Suprapubic skin (tissue), 3 donors: ENCODE data around the gene HOXD3.

Experiments used
- POLR2A ChIP-seq, 2 donors: fragments of 450-650 bp; IDR thresholded peaks; one replicate each; pipeline ENCODE4 v1.6.1; 2017; ENCODE audit warnings: antibody characterized with exemption in 2 of 2, mild to moderate bottlenecking in 2 of 2, moderate library complexity in 2 of 2
- TF ChIP-seq, protein P1 (sequence below), 2 donors: fragments of 200-600 bp in 1 of 2; fragments of 450-650 bp in 1 of 2; sonication (generic) in 1 of 2; IDR thresholded peaks; one replicate each; pipeline ENCODE4 v1.5.1; 2016 to 2019; ENCODE audit warnings: antibody characterized with exemption in 2 of 2, mild to moderate bottlenecking in 1 of 2, moderate library complexity in 1 of 2

DNA sequence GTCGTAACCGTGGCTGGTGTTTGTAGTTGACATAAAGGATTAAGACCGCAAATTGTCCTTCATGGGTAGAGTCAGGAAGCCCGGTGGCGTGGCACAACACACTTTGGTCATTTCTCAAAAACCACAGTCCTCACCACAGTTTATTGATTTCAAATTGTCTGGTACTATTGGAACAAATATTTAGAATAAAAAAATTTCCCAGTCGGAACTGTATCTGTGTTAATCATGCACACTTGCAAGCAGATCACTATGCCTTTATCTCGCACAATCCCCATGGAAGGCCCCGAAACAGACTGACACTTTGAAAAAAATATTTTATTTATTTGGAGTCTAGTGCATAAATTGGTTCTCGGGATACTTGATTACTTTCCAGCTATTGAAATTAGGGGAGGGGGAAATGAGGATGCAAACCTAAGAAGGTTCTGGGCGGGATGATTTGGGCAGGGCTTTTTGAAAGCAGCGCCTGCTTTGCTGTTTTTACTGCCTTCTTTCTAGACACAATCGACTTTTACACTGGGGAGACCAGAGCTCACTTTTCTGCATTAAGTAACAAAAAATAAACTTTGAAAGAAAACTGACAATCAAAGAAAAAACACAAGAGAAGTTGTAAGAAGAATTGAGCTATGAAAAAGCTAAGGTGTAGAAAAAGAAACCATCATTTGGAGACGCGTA lies 15.9 kb downstream of the HOXD3 start:
- TF ChIP-seq, protein P1, sequence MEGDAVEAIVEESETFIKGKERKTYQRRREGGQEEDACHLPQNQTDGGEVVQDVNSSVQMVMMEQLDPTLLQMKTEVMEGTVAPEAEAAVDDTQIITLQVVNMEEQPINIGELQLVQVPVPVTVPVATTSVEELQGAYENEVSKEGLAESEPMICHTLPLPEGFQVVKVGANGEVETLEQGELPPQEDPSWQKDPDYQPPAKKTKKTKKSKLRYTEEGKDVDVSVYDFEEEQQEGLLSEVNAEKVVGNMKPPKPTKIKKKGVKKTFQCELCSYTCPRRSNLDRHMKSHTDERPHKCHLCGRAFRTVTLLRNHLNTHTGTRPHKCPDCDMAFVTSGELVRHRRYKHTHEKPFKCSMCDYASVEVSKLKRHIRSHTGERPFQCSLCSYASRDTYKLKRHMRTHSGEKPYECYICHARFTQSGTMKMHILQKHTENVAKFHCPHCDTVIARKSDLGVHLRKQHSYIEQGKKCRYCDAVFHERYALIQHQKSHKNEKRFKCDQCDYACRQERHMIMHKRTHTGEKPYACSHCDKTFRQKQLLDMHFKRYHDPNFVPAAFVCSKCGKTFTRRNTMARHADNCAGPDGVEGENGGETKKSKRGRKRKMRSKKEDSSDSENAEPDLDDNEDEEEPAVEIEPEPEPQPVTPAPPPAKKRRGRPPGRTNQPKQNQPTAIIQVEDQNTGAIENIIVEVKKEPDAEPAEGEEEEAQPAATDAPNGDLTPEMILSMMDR (IDR thresholded peaks at IDR 0.05) = no peak
- no peak for TF ChIP-seq POLR2A (IDR thresholded peaks at IDR 0.05)
